Prostate gland (tissue), 2 donors: ENCODE results near the gene ADGRD1. TPM values are rescaled to one million over a fixed set of nuclear protein-coding genes. Genes with fewer than 3 reads are reported as not detected.
A peak's percentile ranks its signal among the peaks of the same experiment; 100 is the strongest.

Source experiments
- DNase-seq: peaks from one replicate; pipeline ENCODE4 v3.0.0-alpha.2; 2019; ENCODE audit warnings: low spot score
- H3K27ac ChIP-seq, 2 donors: fragments of 200-600 bp; sonication (generic); 2 replicates each; pipeline ENCODE4 v1.5.1; 2017 to 2019
- H3K27me3 ChIP-seq: fragments of 200-600 bp; sonication (generic); replicated peaks from 2 replicates; pipeline ENCODE4 v1.5.1; 2019; ENCODE audit not compliant: insufficient read depth
- H3K36me3 ChIP-seq, 2 donors: fragments of 200-600 bp; sonication (generic); 1 replicate in 1 of 2; 2 replicates in 1 of 2; pipeline versions ENCODE4 v1.5.1 to v1.8.1; 2017 to 2019
- H3K4me1 ChIP-seq: fragments of 200-600 bp; sonication (generic); replicated peaks from 2 replicates; pipeline ENCODE4 v1.5.1; 2019
- H3K4me3 ChIP-seq, 2 donors: fragments of 200-600 bp; sonication (generic); 2 replicates each; pipeline ENCODE4 v1.5.1; 2017 to 2019
- H3K9me3 ChIP-seq: fragments of 200-600 bp; sonication (generic); 2 replicates; pipeline ENCODE4 v1.5.1; 2017
- POLR2A ChIP-seq: fragments of 450-650 bp; IDR thresholded peaks from one replicate; pipeline ENCODE4 v1.6.1; 2016; ENCODE audit warnings: antibody characterized with exemption, mild to moderate bottlenecking
- POLR2AphosphoS5 ChIP-seq: sonication (generic); formaldehyde crosslinking; IDR thresholded peaks from one replicate; pipeline ENCODE4 v1.6.1; 2017; ENCODE audit warnings: antibody characterized with exemption
- whole genome bisulfite sequencing: methylation state at CpG from one replicate; pipeline ENCODE4 v1.1.5; 2018; 5-methylcytosine and 5-hydroxymethylcytosine counted together
- intact Hi-C: fragments of 100-400 bp; cut with DNase I; formaldehyde crosslinking; loops from one replicate; pipeline ENCODE4 v1.14.2; 2022
- total RNA-seq, 2 donors: library from RNA; depleted of rRNA; stranded (reverse); fragments of >200 nt; gene quantifications; one replicate each; pipeline ENCODE4 v1.1.0, GENCODE V29; 2016
- TF ChIP-seq, protein P1 (sequence below), 4 experiments: fragments of 200-600 bp in 2 of 4; fragments of 450-650 bp in 2 of 4; sonication (generic) in 2 of 4; IDR thresholded peaks; 1 replicate in 3 of 4; 2 replicates in 1 of 4; pipeline ENCODE4 v1.5.1; 2016 to 2019; ENCODE audit warnings: antibody characterized with exemption in 4 of 4, mild to moderate bottlenecking in 2 of 4, moderate library complexity in 2 of 4

ADGRD1 gene
- total RNA-seq, 2 donors from 2014 or later, result 4.3 to 20.9 TPM

DNA sequence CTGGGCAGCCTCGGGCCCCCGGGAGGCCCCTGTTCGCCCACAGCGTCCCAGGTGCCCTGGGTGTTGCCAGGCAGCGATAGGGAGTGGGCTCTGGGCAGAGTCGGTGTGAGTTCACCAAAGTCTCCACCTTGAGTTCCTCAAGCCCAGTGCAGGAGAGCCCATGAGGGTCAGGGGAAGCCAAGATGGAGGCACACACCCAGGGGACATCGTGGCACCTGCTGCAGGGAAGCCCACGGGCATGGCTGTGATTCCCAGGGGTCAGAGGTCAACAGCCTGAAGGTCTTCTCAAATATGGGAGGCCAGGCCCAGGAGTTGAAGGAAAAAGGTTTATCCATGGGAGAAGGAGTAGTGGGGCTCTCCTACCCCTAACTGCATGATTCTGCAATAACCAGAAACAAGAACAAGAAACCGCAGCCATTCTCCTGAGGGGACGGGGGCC is 148.8 kb downstream of the ADGRD1 start:
- Histone ChIP-seq H3K27ac (no peak overlapping the region), H3K27me3 (no peaks in the 10 kb centered on the region), H3K4me1 (no peaks in the 10 kb centered on the region), H3K4me3 (no peak overlapping the region), H3K36me3 (no peaks in the 10 kb centered on the region), H3K9me3 (no peaks in the 10 kb centered on the region)
- no peak for DNase-seq
- 86% methylated on average over 10 of the region's 10 CpGs for WGBS
- TF ChIP-seq, protein P1, sequence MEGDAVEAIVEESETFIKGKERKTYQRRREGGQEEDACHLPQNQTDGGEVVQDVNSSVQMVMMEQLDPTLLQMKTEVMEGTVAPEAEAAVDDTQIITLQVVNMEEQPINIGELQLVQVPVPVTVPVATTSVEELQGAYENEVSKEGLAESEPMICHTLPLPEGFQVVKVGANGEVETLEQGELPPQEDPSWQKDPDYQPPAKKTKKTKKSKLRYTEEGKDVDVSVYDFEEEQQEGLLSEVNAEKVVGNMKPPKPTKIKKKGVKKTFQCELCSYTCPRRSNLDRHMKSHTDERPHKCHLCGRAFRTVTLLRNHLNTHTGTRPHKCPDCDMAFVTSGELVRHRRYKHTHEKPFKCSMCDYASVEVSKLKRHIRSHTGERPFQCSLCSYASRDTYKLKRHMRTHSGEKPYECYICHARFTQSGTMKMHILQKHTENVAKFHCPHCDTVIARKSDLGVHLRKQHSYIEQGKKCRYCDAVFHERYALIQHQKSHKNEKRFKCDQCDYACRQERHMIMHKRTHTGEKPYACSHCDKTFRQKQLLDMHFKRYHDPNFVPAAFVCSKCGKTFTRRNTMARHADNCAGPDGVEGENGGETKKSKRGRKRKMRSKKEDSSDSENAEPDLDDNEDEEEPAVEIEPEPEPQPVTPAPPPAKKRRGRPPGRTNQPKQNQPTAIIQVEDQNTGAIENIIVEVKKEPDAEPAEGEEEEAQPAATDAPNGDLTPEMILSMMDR (IDR thresholded peaks at IDR 0.05), result no peak
- TF ChIP-seq POLR2A (no peak), POLR2AphosphoS5 (no peak)
- intact Hi-C loops, result loop anchor here (10.0 kb wide), 1 partner anchor 732 kb away; no protein-coding TSS in a partner anchor

DNA sequence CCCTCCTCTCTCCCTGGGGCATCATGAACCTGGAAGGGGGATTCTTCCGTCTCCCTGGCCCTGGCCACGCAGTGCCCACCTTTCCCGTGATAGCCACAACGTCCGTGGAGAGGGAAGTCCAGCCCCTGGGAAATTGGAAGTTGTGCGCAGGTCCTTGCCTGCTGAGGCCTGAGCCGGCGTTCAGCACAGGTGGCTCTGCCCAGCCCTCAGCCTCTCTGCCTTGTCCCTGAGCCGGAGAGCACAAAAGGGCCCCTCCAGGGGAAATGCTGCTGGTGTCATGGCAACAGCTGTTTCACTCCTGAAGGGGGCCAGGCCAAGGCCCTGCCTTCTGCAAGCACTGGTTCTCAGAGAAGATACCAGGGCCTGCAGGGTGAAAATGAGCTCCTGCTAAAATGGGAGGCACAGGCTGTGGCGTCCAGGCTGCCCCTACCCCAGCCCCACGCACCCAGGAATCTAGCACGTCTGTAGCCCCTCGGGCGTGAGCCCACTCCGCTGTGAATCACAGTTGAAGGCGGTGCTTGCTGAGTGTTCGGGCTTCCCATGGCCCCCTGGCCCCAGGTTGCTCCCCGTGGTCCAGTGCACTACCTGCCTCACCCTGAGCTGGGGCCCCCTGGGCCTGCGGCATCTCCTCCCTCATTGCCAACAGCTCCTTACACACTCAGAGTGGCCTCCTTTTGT is 149.4 kb downstream of the ADGRD1 start:
- Histone ChIP-seq H3K4me3 (no peak overlapping the region), H3K9me3 (no peaks in the 10 kb centered on the region), H3K4me1 (no peaks in the 10 kb centered on the region), H3K27ac (no peak overlapping the region), H3K36me3 (no peaks in the 10 kb centered on the region), H3K27me3 (no peaks in the 10 kb centered on the region)
- TF ChIP-seq, protein P1 (IDR thresholded peaks at IDR 0.05), result no peak
- TF ChIP-seq POLR2AphosphoS5 (no peak), POLR2A (no peak)
- intact Hi-C loops, result loop anchor here (10.0 kb wide), 1 partner anchor 732 kb away; no protein-coding TSS in a partner anchor
- 81% methylated on average over 19 of the region's 19 CpGs for WGBS
- DNase-seq, result no peak

DNA sequence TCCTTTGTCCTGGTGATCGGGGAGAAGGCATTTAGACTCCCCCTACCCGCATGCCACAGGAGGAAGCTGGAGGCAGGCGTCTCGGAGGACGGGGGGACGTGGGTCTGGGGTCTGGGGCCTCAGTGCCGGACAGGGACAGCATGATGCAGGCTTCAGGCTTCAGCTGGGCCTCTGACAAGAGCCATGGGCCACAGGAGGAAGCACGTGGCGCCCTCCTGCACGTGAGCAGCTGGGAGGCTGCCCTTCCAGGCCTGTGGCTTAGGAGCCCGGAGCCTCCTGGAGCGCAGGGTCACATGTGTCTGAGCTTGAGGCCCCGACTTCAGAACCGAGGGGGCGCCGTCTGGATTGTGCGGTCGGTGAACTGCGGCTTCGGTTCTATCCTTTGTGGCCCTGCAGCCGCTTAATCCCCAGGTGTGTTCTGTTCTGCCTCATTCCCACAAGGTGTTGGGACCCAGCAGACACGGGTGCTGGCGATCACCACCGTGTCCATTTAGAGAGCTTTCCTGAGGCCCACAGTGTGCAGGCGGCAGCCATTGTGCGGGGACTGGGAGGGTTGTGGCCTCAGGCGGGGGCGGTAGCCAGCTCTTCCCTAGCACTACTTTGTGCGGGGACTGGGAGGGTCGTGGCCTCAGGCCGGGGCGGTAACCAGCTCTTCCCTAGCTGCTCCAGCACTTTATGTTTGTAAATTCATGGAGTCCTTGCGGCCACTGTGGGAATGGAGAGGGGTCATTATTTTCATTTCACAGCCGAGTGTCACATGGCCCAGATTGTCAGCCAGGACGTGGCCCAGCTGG is 150.2 kb downstream of the ADGRD1 start:
- DNase-seq, result no peak
- intact Hi-C loops, result loop anchor here (10.0 kb wide), 1 partner anchor 731 kb away; no protein-coding TSS in a partner anchor
- TF ChIP-seq POLR2AphosphoS5, result no peak
- TF ChIP-seq, protein P1 (IDR thresholded peaks at IDR 0.05), result no peak
- no peak for TF ChIP-seq POLR2A

DNA sequence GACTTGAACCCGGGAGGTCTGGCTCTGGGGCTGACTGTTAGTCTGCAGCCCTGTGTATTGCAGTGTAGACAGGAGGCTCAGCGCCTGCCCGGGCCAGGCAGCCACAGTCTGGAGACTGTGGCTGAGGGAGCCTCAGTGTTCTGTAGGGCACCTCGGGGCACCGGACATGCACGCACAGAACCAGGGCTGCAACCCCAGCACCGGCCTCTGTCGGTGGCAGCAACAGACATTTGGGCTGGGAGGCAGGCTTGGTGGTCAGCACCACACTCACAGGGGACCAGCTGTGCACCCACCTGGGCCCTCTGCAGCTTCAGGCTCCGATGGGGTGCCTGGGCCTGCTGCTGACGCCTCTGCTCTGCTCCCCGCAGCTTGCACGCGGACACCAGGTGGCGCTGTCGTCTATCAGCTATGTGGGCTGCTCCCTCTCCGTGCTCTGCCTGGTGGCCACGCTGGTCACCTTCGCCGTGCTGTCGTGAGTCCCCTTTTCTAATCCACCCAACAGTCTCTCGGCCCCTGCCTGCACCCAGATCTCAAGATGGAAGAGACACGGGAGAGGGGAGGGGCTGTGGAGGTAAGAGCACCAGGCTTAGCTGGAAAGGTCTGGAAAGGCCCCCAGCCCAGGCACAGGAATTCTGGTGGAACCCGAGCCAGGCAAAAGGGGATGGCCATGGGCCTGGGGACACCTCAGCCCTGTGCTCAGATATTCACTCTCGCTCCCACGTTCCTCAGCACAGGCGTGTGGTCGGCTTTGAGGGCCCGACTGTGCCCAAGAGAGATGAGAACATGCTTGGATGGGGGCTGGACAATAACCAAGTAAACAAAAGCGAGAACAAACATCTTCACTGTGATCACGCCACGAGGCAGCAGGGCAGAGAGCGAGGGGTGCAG is 151.0 kb downstream of the ADGRD1 start:
- DNase-seq, result peak; percentile 69
- TF ChIP-seq POLR2AphosphoS5, result no peak
- TF ChIP-seq, protein P1 (IDR thresholded peaks at IDR 0.05), result peak; percentile 75 to 88 (median 83)
- H3K4me3 ChIP-seq, result no peak overlapping the region
- no peak overlapping the region for H3K27ac ChIP-seq
- no peaks in the 10 kb centered on the region for H3K27me3 ChIP-seq
- no peaks in the 10 kb centered on the region for H3K4me1 ChIP-seq
- intact Hi-C loops, result loop anchor here (10.0 kb wide), 1 partner anchor 730 kb away; no protein-coding TSS in a partner anchor
- 17% methylated on average over 27 of the region's 32 CpGs for WGBS
- H3K9me3 ChIP-seq, result no peaks in the 10 kb centered on the region
- H3K36me3 ChIP-seq, result no peaks in the 10 kb centered on the region

More for the DNA sequence above, 150.2 kb downstream of the ADGRD1 start:
- Histone ChIP-seq H3K27me3 (no peaks in the 10 kb centered on the region), H3K27ac (no peak overlapping the region), H3K36me3 (no peaks in the 10 kb centered on the region), H3K4me1 (no peaks in the 10 kb centered on the region), H3K4me3 (no peak overlapping the region), H3K9me3 (no peaks in the 10 kb centered on the region)
- WGBS, result 84% methylated on average over 35 of the region's 35 CpGs
